DOHH2 (cell line): ENCODE measurements around the gene TMEM109.

Experiments used
- CTCF ChIP-seq: fragments of 200-600 bp; sonication (generic); IDR thresholded peaks from one replicate; pipeline ENCODE4 v1.5.1; 2014; ENCODE audit warnings: antibody characterized with exemption, mild to moderate bottlenecking, low read depth, low read length; ENCODE audit not compliant: poor library complexity, severe bottlenecking
- EZH2phosphoT487 ChIP-seq: fragments of 200-600 bp; sonication (generic); IDR thresholded peaks from 2 replicates; pipeline ENCODE4 v1.6.1; 2017; ENCODE audit warnings: borderline replicate concordance, mild to moderate bottlenecking, antibody characterized with exemption, low read length, moderate library complexity, mixed read lengths

- TF ChIP-seq CTCF (no peak), EZH2phosphoT487 (no peak)
Measured at GRCh38 chr11:60934124-60934789, 20.3 kb downstream of the TMEM109 start.
